K562 (cell line): ENCODE results near the gene TTLL10. TPM values are rescaled to one million over a fixed set of nuclear protein-coding genes. Genes with fewer than 3 reads are reported as not detected.

Experiments
- ATAC-seq: fragments of 200-7000 bp; cut with Tn5 transposase; 3 replicates; pipeline ENCODE4 v1.9.1; 2020; ENCODE audit warnings: moderate library complexity
- BruUV-seq: library from RNA; stranded (reverse); fragments of 400-500 nt; replicated peaks from 2 replicates; lab custom pipeline; 2021; lab: Mats Ljungman, UMichigan
- CTCF ChIA-PET: fragments of 300-600 bp; formaldehyde crosslinking; extraction: SDS; loops from one replicate; lab custom pipeline; 2021; ENCODE audit warnings: low intra/inter-chr PET ratio; lab: Yijun Ruan, JAX
- POLR2A ChIA-PET: fragments of 300-600, 350-650 bp; sonication (Branson Sonifier 250); formaldehyde crosslinking; extraction: SDS; loops from one replicate; lab custom pipeline; 2021; ENCODE audit warnings: antibody characterized with exemption, inconsistent platforms; lab: Yijun Ruan, JAX
- DNase-seq, 4 experiments: peaks; one replicate each; pipeline versions ENCODE4 v3.0.0 to v3.0.0-alpha.2; 2011 to 2018; ENCODE audit warnings: low spot score in 3 of 4, mixed read lengths in 3 of 4; ENCODE audit errors: extremely low read depth in 1 of 4
- FAIRE-seq: peaks from 2 replicates; lab custom pipeline; 2011; peaks lifted over from hg19 to GRCh38; lab: Jason Lieb, UNC
- H2AFZ ChIP-seq: 2 replicates; pipeline ENCODE4 v1.6.0; 2011; ENCODE audit warnings: low read depth, low read length, control low read depth, inconsistent platforms
- H3K27ac ChIP-seq: fragments of 200-600 bp; 3 replicates; pipeline ENCODE4 v1.8.0; 2011; ENCODE audit warnings: low read depth, mild to moderate bottlenecking, control low read depth, inconsistent platforms, low read length, moderate library complexity, mixed read lengths; ENCODE audit errors: extremely low read depth
- H3K27me3 ChIP-seq, 2 experiments: fragments of 300-600 bp in 1 of 2; 2 replicates in 1 of 2; 3 replicates in 1 of 2; pipeline versions ENCODE4 v1.6.0 to v1.8.0; 2011; ENCODE audit warnings: inconsistent platforms in 2 of 2, low read length in 2 of 2, mild to moderate bottlenecking in 1 of 2, mixed read lengths in 1 of 2, moderate library complexity in 1 of 2; ENCODE audit not compliant: control insufficient read depth in 2 of 2, insufficient read depth in 2 of 2
- H3K36me3 ChIP-seq: fragments of 300-600 bp; 3 replicates; pipeline ENCODE4 v1.8.0; 2011; ENCODE audit warnings: mild to moderate bottlenecking, low read length, inconsistent platforms; ENCODE audit not compliant: control insufficient read depth, insufficient read depth
- H3K4me1 ChIP-seq, 2 experiments: fragments of 200-600 bp in 1 of 2; replicated peaks in 1 of 2; 2 replicates in 1 of 2; 3 replicates in 1 of 2; pipeline versions ENCODE4 v1.5.1 to v1.8.0; 2011; ENCODE audit warnings: inconsistent platforms in 2 of 2, low read length in 2 of 2, mild to moderate bottlenecking in 1 of 2, mixed read lengths in 1 of 2, moderate library complexity in 1 of 2; ENCODE audit not compliant: control insufficient read depth in 2 of 2, insufficient read depth in 2 of 2
- H3K4me2 ChIP-seq: 2 replicates; pipeline ENCODE4 v1.6.1; 2011; ENCODE audit warnings: low read length, control low read depth, inconsistent platforms, mixed read lengths; ENCODE audit not compliant: insufficient read depth
- H3K4me3 ChIP-seq: fragments of 200-600 bp; sonication (generic), shearing (Covaris generic); 2 replicates; pipeline ENCODE4 v1.5.1; 2016; ENCODE audit warnings: control low read depth, inconsistent platforms
- H3K79me2 ChIP-seq: fragments of 200-600 bp; 3 replicates; pipeline ENCODE4 v1.8.0; 2011; ENCODE audit warnings: low read length, inconsistent platforms; ENCODE audit not compliant: control insufficient read depth, insufficient read depth
- H3K9ac ChIP-seq, 2 experiments: 2 replicates each; pipeline versions ENCODE4 v1.6.0 to v1.6.1; 2011; ENCODE audit warnings: low read depth in 2 of 2, low read length in 2 of 2, control low read depth in 1 of 2, inconsistent platforms in 1 of 2, mild to moderate bottlenecking in 1 of 2, mixed read lengths in 1 of 2; ENCODE audit not compliant: insufficient read depth in 1 of 2
- H3K9me1 ChIP-seq: one replicate; pipeline ENCODE4 v1.6.0; 2011; ENCODE audit warnings: inconsistent platforms, mild to moderate bottlenecking, low read length, moderate library complexity; ENCODE audit not compliant: control insufficient read depth, insufficient read depth
- H3K9me3 ChIP-seq: replicated peaks from 2 replicates; pipeline ENCODE4 v1.5.1; 2011; ENCODE audit warnings: low read depth, low read length, inconsistent platforms; ENCODE audit not compliant: control insufficient read depth, insufficient read depth
- H4K20me1 ChIP-seq: replicated peaks from 2 replicates; pipeline ENCODE4 v1.6.1; 2011; ENCODE audit warnings: low read length, inconsistent platforms, mixed read lengths; ENCODE audit not compliant: control insufficient read depth, insufficient read depth
- CTCF ChIP-seq, 3 experiments: IDR thresholded peaks in 2 of 3; conservative IDR thresholded peaks in 1 of 3; 2 replicates each; pipeline ENCODE4 v1.5.1; 2011 to 2012; ENCODE audit warnings: low read length in 3 of 3, mild to moderate bottlenecking in 3 of 3, control low read depth in 2 of 3, improper control_type of control experiment in 1 of 3, inconsistent platforms in 1 of 3, low read depth in 1 of 3, mixed read lengths in 1 of 3, moderate library complexity in 1 of 3; ENCODE audit not compliant: insufficient read depth in 2 of 3
- ELF4 ChIP-seq: fragments of 450-650 bp; formaldehyde crosslinking; IDR thresholded peaks from 2 replicates; pipeline ENCODE4 v1.4.0; 2022; ENCODE audit warnings: missing genetic modification characterization
- RBFOX2 ChIP-seq: fragments of 200-400 bp; formaldehyde crosslinking; IDR thresholded peaks from 2 replicates; pipeline ENCODE4 v1.6.1; 2017; ENCODE audit warnings: low read depth, mild to moderate bottlenecking, low read length, moderate library complexity
- ZBTB17 ChIP-seq: fragments of 450-650 bp; formaldehyde crosslinking; IDR thresholded peaks from 2 replicates; pipeline ENCODE4 v1.4.0; 2020; ENCODE audit warnings: mild to moderate bottlenecking
- WGBS: fragments of 100-300 bp; shearing (Covaris generic); methylation state at CpG from one replicate; pipeline ENCODE4 v1.1.6; 2016; ENCODE audit warnings: low coverage, mixed read lengths; ENCODE audit not compliant: insufficient coverage; ENCODE audit errors: missing lambda C conversion rate; 5-methylcytosine and 5-hydroxymethylcytosine counted together
- in situ Hi-C: fragments of 300-500 bp; cut with MboI; formaldehyde crosslinking; loops from 4 replicates; pipeline ENCODE4 v1.15.0; 2018; ENCODE audit warnings: inconsistent platforms, mixed read lengths
- intact Hi-C: fragments of 100-400 bp; cut with micrococcal nuclease; formaldehyde crosslinking; loops from 2 replicates; pipeline ENCODE4 v1.14.2; 2022
- polyA plus RNA-seq, 8 experiments: library from polyadenylated mRNA; depleted of rRNA in 4 of 8; stranded (reverse) in 5 of 8; unstranded in 3 of 8; fragments of >200 nt; fragmentation: Nextera tagmentation in 2 of 8; fragmentation: Illumina TruSeq in 1 of 8; extraction: Ambion mirVana in 2 of 8; extraction: Trizol in 1 of 8; gene quantifications; 2 replicates each; pipeline versions ENCODE4 v1.2.1 to v1.2.3, GENCODE V29; 2011 to 2014; ENCODE audit warnings: inconsistent platforms in 1 of 8, missing spikeins in 1 of 8
- total RNA-seq, 7 experiments: library from RNA; depleted of rRNA in 6 of 7; stranded (reverse); fragments of >200 nt in 6 of 7; fragmentation: Illumina TruSeq in 2 of 7; extraction: Trizol in 2 of 7; gene quantifications; 2 replicates each; pipeline versions ENCODE4 v1.2.1 to v1.2.3, GENCODE V29; 2011 to 2021; ENCODE audit warnings: low replicate concordance in 1 of 7
- TF ChIP-seq, protein P1 (sequence below), 2 experiments: fragments of 450-650 bp; formaldehyde crosslinking in 1 of 2; IDR thresholded peaks; 2 replicates each; pipeline versions ENCODE4 v1.4.0 to v1.6.1; 2014 to 2020; ENCODE audit warnings: mild to moderate bottlenecking in 2 of 2, borderline replicate concordance in 1 of 2, low read depth in 1 of 2
- TF ChIP-seq, protein P2 (sequence below): fragments of 150-350 bp; IDR thresholded peaks from 2 replicates; pipeline ENCODE4 v1.6.1; 2014; ENCODE audit warnings: low read depth, mild to moderate bottlenecking, low read length, borderline replicate concordance

The TTLL10 gene
- total and polyA plus RNA-seq, 9 of the 15 experiments (the other 6 are each of a cell fraction or from before 2014, with no cell fraction given), result not detected

GRCh38 chr1:1218524-1219200 lies 45.0 kb downstream of the TTLL10 start:
- ChIA-PET CTCF (no interaction called here), POLR2A (interaction anchor here (0.6 to 2.4 kb wide), 2 partner anchors 11 to 12 kb away, joined by 3 to 12 read pairs; partner anchors contain the start of genes B3GALT6 and SDF4)
- H3K79me2 ChIP-seq, result 0 out of 3 replicates have a peak, but pooled peaks cover 4% of the 10 kb centered on the region
- peak overlapping the region in 1 of 2 experiments; percentile 20; a peak in 1 of 4 replicates for H3K9ac ChIP-seq
- in situ Hi-C loops, result no loop called here
- BruUV-seq, result no TSS peak
- no peaks in the 10 kb centered on the region for H3K9me1 ChIP-seq
- no peak overlapping the region for H3K4me3 ChIP-seq
- no peak for FAIRE-seq
- no peaks in the 10 kb centered on the region for H3K27me3 ChIP-seq
- H3K4me1 ChIP-seq, result peaks cover 0 to 68% of the 10 kb centered on the region in 2 experiments; a peak in 2 of 5 replicates
- H2AFZ ChIP-seq, result no peak overlapping the region
- no peak overlapping the region for H3K27ac ChIP-seq
- no peak for ATAC-seq
- H3K4me2 ChIP-seq, result no peak overlapping the region
- DNase-seq, result peak in 1 of 4 experiments; percentile 36
- WGBS, result 96% methylated on average over 31 of the region's 36 CpGs
- intact Hi-C loops, result no loop called here
- peaks cover 3% of the 10 kb centered on the region; the same call in 1 of the 2 replicates for H4K20me1 ChIP-seq
- no peaks in the 10 kb centered on the region for H3K9me3 ChIP-seq
- H3K36me3 ChIP-seq, result peaks cover 79% of the 10 kb centered on the region; the same call in 2 of the 3 replicates
- TF ChIP-seq CTCF (IDR thresholded peaks at IDR 0.05 in 2 of 3, conservative IDR thresholded peaks at IDR 0.05 in 1 of 3; ENCODE audit: insufficient read depth in 2 of 3, low read depth in 1 of 3, low read length in 3 of 3) (no peak), ELF4 (CRISPR knock-in tag) (no peak), ZBTB17 (CRISPR knock-in tag) (no peak), RBFOX2 (peak; percentile 39; the same call in 1 of the 2 replicates)
- TF ChIP-seq, protein P1, sequence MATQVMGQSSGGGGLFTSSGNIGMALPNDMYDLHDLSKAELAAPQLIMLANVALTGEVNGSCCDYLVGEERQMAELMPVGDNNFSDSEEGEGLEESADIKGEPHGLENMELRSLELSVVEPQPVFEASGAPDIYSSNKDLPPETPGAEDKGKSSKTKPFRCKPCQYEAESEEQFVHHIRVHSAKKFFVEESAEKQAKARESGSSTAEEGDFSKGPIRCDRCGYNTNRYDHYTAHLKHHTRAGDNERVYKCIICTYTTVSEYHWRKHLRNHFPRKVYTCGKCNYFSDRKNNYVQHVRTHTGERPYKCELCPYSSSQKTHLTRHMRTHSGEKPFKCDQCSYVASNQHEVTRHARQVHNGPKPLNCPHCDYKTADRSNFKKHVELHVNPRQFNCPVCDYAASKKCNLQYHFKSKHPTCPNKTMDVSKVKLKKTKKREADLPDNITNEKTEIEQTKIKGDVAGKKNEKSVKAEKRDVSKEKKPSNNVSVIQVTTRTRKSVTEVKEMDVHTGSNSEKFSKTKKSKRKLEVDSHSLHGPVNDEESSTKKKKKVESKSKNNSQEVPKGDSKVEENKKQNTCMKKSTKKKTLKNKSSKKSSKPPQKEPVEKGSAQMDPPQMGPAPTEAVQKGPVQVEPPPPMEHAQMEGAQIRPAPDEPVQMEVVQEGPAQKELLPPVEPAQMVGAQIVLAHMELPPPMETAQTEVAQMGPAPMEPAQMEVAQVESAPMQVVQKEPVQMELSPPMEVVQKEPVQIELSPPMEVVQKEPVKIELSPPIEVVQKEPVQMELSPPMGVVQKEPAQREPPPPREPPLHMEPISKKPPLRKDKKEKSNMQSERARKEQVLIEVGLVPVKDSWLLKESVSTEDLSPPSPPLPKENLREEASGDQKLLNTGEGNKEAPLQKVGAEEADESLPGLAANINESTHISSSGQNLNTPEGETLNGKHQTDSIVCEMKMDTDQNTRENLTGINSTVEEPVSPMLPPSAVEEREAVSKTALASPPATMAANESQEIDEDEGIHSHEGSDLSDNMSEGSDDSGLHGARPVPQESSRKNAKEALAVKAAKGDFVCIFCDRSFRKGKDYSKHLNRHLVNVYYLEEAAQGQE (IDR thresholded peaks at IDR 0.05; ENCODE audit: borderline replicate concordance), result no peak
- TF ChIP-seq, protein P1 (CRISPR knock-in tag; IDR thresholded peaks at IDR 0.05; ENCODE audit: low read depth), result no peak
- TF ChIP-seq, protein P2, sequence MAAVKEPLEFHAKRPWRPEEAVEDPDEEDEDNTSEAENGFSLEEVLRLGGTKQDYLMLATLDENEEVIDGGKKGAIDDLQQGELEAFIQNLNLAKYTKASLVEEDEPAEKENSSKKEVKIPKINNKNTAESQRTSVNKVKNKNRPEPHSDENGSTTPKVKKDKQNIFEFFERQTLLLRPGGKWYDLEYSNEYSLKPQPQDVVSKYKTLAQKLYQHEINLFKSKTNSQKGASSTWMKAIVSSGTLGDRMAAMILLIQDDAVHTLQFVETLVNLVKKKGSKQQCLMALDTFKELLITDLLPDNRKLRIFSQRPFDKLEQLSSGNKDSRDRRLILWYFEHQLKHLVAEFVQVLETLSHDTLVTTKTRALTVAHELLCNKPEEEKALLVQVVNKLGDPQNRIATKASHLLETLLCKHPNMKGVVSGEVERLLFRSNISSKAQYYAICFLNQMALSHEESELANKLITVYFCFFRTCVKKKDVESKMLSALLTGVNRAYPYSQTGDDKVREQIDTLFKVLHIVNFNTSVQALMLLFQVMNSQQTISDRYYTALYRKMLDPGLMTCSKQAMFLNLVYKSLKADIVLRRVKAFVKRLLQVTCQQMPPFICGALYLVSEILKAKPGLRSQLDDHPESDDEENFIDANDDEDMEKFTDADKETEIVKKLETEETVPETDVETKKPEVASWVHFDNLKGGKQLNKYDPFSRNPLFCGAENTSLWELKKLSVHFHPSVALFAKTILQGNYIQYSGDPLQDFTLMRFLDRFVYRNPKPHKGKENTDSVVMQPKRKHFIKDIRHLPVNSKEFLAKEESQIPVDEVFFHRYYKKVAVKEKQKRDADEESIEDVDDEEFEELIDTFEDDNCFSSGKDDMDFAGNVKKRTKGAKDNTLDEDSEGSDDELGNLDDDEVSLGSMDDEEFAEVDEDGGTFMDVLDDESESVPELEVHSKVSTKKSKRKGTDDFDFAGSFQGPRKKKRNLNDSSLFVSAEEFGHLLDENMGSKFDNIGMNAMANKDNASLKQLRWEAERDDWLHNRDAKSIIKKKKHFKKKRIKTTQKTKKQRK, result no peak
